HEK293T (cell line): ENCODE measurements around the gene RUNDC1.

Experiments used
- CTCF ChIA-PET: fragments of 350-600 bp; formaldehyde crosslinking; extraction: SDS; loops from one replicate; lab custom pipeline; 2021; ENCODE audit warnings: antibody characterized with exemption, inconsistent platforms; lab: Yijun Ruan, JAX
- POLR2A ChIA-PET: fragments of 350-600 bp; formaldehyde crosslinking; extraction: SDS; loops from one replicate; lab custom pipeline; 2020; ENCODE audit warnings: antibody characterized with exemption, inconsistent platforms; lab: Yijun Ruan, JAX
- DNase-seq: peaks from one replicate; pipeline ENCODE4 v3.0.0; 2012; ENCODE audit warnings: mixed read lengths; ENCODE audit errors: extremely low spot score
- ARNT ChIP-seq: fragments of 450-650 bp; IDR thresholded peaks from 2 replicates; pipeline ENCODE4 v1.6.1; 2017; ENCODE audit warnings: mild to moderate bottlenecking
- BHLHE40 ChIP-seq: fragments of 450-650 bp; IDR thresholded peaks from 2 replicates; pipeline ENCODE4 v1.6.1; 2016; ENCODE audit warnings: mild to moderate bottlenecking, moderate library complexity, borderline replicate concordance
- CTBP1 ChIP-seq: fragments of 450-650 bp; IDR thresholded peaks from 2 replicates; pipeline ENCODE4 v1.6.1; 2016; ENCODE audit warnings: borderline replicate concordance
- ELF4 ChIP-seq: fragments of 450-650 bp; IDR thresholded peaks from 2 replicates; pipeline ENCODE4 v1.6.1; 2017; ENCODE audit warnings: antibody characterized with exemption
- FOXA1 ChIP-seq: fragments of 450-650 bp; IDR thresholded peaks from 2 replicates; pipeline ENCODE4 v1.6.1; 2016; ENCODE audit warnings: mild to moderate bottlenecking
- FOXK2 ChIP-seq: fragments of 450-650 bp; IDR thresholded peaks from 2 replicates; pipeline ENCODE4 v1.6.1; 2016; ENCODE audit warnings: mild to moderate bottlenecking
- FOXM1 ChIP-seq: fragments of 450-650 bp; IDR thresholded peaks from 2 replicates; pipeline ENCODE4 v1.6.1; 2017; ENCODE audit warnings: mild to moderate bottlenecking, borderline replicate concordance
- HDGF ChIP-seq: fragments of 450-650 bp; IDR thresholded peaks from 2 replicates; pipeline ENCODE4 v1.6.1; 2017; ENCODE audit warnings: antibody characterized with exemption, borderline replicate concordance
- L3MBTL2 ChIP-seq: fragments of 450-650 bp; conservative IDR thresholded peaks from 2 replicates; pipeline ENCODE4 v1.6.1; 2016; ENCODE audit warnings: mild to moderate bottlenecking
- LEF1 ChIP-seq: fragments of 450-650 bp; IDR thresholded peaks from 2 replicates; pipeline ENCODE4 v1.6.1; 2017; ENCODE audit warnings: mild to moderate bottlenecking, borderline replicate concordance
- NFRKB ChIP-seq: fragments of 450-650 bp; IDR thresholded peaks from 2 replicates; pipeline ENCODE4 v1.6.1; 2016; ENCODE audit warnings: mild to moderate bottlenecking, moderate library complexity
- PKNOX1 ChIP-seq: fragments of 450-650 bp; IDR thresholded peaks from 2 replicates; pipeline ENCODE4 v1.6.1; 2016
- SP1 ChIP-seq: fragments of 450-650 bp; IDR thresholded peaks from 2 replicates; pipeline ENCODE4 v1.6.1; 2017
- SUZ12 ChIP-seq: fragments of 450-650 bp; IDR thresholded peaks from 2 replicates; pipeline ENCODE4 v1.6.1; 2016; ENCODE audit warnings: mild to moderate bottlenecking
- TARDBP ChIP-seq: fragments of 450-650 bp; IDR thresholded peaks from 2 replicates; pipeline ENCODE4 v1.6.1; 2016
- ZNF384 ChIP-seq: fragments of 450-650 bp; IDR thresholded peaks from 2 replicates; pipeline ENCODE4 v1.6.1; 2016

The RUNDC1 gene

GRCh38 chr17:43026595-43026994 is 46.2 kb downstream of the RUNDC1 start:
- TF ChIP-seq ARNT (no peak), FOXA1 (no peak), ZNF384 (no peak), SP1 (no peak), FOXM1 (no peak), TARDBP (no peak), NFRKB (no peak), CTBP1 (no peak), L3MBTL2 (no peak), FOXK2 (no peak), ELF4 (no peak)
- ChIA-PET CTCF (no interaction called here), POLR2A (interaction anchor here (1.1 to 2.9 kb wide), 2 partner anchors 29 to 342 kb away, joined by 3 to 14 read pairs; partner anchors contain the start of gene RPL27)
- DNase-seq, result no peak

- ChIA-PET POLR2A (interaction anchor here (0.8 to 2.9 kb wide), 2 partner anchors 29 to 341 kb away, joined by 3 to 14 read pairs; partner anchors contain the start of gene RPL27), CTCF (no interaction called here)
- no peak for DNase-seq
- TF ChIP-seq ZNF384 (no peak), TARDBP (no peak)
Observed at GRCh38 chr17:43027091-43028032, 47.0 kb downstream of the RUNDC1 start.

GRCh38 chr17:43028221-43028861 is 48.0 kb downstream of the RUNDC1 start:
- TF ChIP-seq NFRKB (no peak), SUZ12 (no peak), HDGF (no peak), FOXM1 (no peak), ELF4 (no peak), SP1 (no peak), PKNOX1 (no peak), CTBP1 (no peak), FOXA1 (no peak), L3MBTL2 (no peak)
- no peak for DNase-seq
- ChIA-PET POLR2A (no interaction called here), CTCF (no interaction called here)

- TF ChIP-seq ZNF384 (no peak), SUZ12 (no peak)
- ChIA-PET POLR2A (interaction anchor here (1.0 kb wide), 1 partner anchor 285 kb away, joined by 3 read pairs; no protein-coding TSS in a partner anchor), CTCF (interaction anchor here (1.1 kb wide), 1 partner anchor 12 kb away, joined by 3 read pairs; no protein-coding TSS in a partner anchor)
- no peak for DNase-seq
Observed at GRCh38 chr17:43030137-43030767, 49.9 kb downstream of the RUNDC1 start.

GRCh38 chr17:43031666-43032065 is 51.3 kb downstream of the RUNDC1 start:
- ChIA-PET POLR2A (no interaction called here), CTCF (no interaction called here)
- no peak for DNase-seq
- TF ChIP-seq FOXA1 (no peak), BHLHE40 (no peak), HDGF (no peak), LEF1 (no peak), L3MBTL2 (no peak), CTBP1 (no peak), PKNOX1 (no peak)

GRCh38 chr17:43033948-43034881 is 53.9 kb downstream of the RUNDC1 start:
- ChIA-PET CTCF (interaction anchor here (0.6 kb wide), 1 partner anchor 98 kb away, joined by 3 read pairs; no protein-coding TSS in a partner anchor), POLR2A (interaction anchor here (2.7 kb wide), 1 partner anchor 10 kb away, joined by 10 read pairs; the partner anchor contains the start of gene RND2)
- DNase-seq, result no peak
- no peak for TF ChIP-seq PKNOX1
- TF ChIP-seq FOXM1, result no peak
- TF ChIP-seq ELF4, result no peak
- TF ChIP-seq FOXK2, result no peak
- TF ChIP-seq L3MBTL2, result no peak
- no peak for TF ChIP-seq HDGF
- no peak for TF ChIP-seq BHLHE40
